WTC11 (cell line): ENCODE results near the gene BATF2. TPM values are rescaled to one million over a fixed set of nuclear protein-coding genes. Genes with fewer than 3 reads are reported as not detected.
A peak's percentile ranks its signal among the peaks of the same experiment; 100 is the strongest.
"Not testable (repeated sequence)": the region's sequence is repeated elsewhere in the genome, so short reads cannot be mapped to it uniquely, and the experiment has no call there.

Experiments used
- ATAC-seq: fragments of 200-7000 bp; cut with Tn5 transposase; 2 replicates; pipeline ENCODE4 v1.10.0; 2021; ENCODE audit warnings: mild to moderate bottlenecking, moderate library complexity
- CTCF ChIA-PET: fragments of 300-600 bp; sonication (Branson Sonifier 250); formaldehyde crosslinking; loops from one replicate; lab custom pipeline; 2021; ENCODE audit warnings: antibody characterized with exemption; lab: Charles Lee
- POLR2A ChIA-PET: fragments of 350-600 bp; sonication (Branson Sonifier 250); formaldehyde crosslinking; loops from one replicate; lab custom pipeline; 2021; ENCODE audit warnings: antibody characterized with exemption; lab: Charles Lee
- DNase-seq: peaks from one replicate; pipeline ENCODE4 v3.0.0; 2021; ENCODE audit warnings: low spot score
- H3K27ac Mint-ChIP-seq: 2 replicates; pipeline ENCODE4 v1.8.0; 2021; ENCODE audit warnings: mixed read lengths
- H3K27me3 Mint-ChIP-seq: 2 replicates; pipeline ENCODE4 v1.8.0; 2021; ENCODE audit warnings: low read depth, mild to moderate bottlenecking, moderate library complexity, mixed read lengths
- H3K36me3 Mint-ChIP-seq: 2 replicates; pipeline ENCODE4 v1.8.0; 2021; ENCODE audit warnings: mixed read lengths
- H3K4me1 Mint-ChIP-seq: 2 replicates; pipeline ENCODE4 v1.8.0; 2022; ENCODE audit warnings: mixed read lengths
- H3K4me3 Mint-ChIP-seq: 2 replicates; pipeline ENCODE4 v1.8.0; 2021; ENCODE audit warnings: mild to moderate bottlenecking, moderate library complexity, mixed read lengths
- H3K9me3 Mint-ChIP-seq: 2 replicates; pipeline ENCODE4 v1.8.0; 2021; ENCODE audit warnings: mixed read lengths
- CDX4 ChIP-seq: fragments of 250-450 bp; sonication (Bioruptor Pico); IDR thresholded peaks from 2 replicates; pipeline ENCODE4 v1.9.0; 2021; ENCODE audit warnings: moderate library complexity, mild to moderate bottlenecking, inconsistent platforms, borderline replicate concordance
- CTCF ChIP-seq: fragments of 200-600 bp; IDR thresholded peaks from 2 replicates; pipeline ENCODE4 v1.8.0; 2022; ENCODE audit warnings: antibody characterized with exemption
- E2F1 ChIP-seq: sonication (generic); formaldehyde crosslinking; IDR thresholded peaks from 2 replicates; pipeline ENCODE4 v1.8.0; 2022; ENCODE audit warnings: mild to moderate bottlenecking, missing genetic modification reagents
- FOXP4 ChIP-seq: sonication (generic); formaldehyde crosslinking; IDR thresholded peaks from 2 replicates; pipeline ENCODE4 v1.8.0; 2022; ENCODE audit warnings: mild to moderate bottlenecking, missing genetic modification reagents
- GABPB1 ChIP-seq: sonication (generic); formaldehyde crosslinking; IDR thresholded peaks from 2 replicates; pipeline ENCODE4 v1.8.1; 2023; ENCODE audit warnings: mild to moderate bottlenecking, missing genetic modification reagents
- KAT7 ChIP-seq: sonication (generic); formaldehyde crosslinking; IDR thresholded peaks from 2 replicates; pipeline ENCODE4 v1.8.1; 2023; ENCODE audit warnings: missing genetic modification reagents, mild to moderate bottlenecking, borderline replicate concordance
- MLX ChIP-seq: sonication (generic); formaldehyde crosslinking; IDR thresholded peaks from 2 replicates; pipeline ENCODE4 v1.8.1; 2023; ENCODE audit warnings: mild to moderate bottlenecking, missing genetic modification reagents, moderate library complexity
- MXD4 ChIP-seq: fragments of 250-450 bp; sonication (Bioruptor Pico); IDR thresholded peaks from 2 replicates; pipeline ENCODE4 v1.8.0; 2021; ENCODE audit warnings: mild to moderate bottlenecking, moderate library complexity, borderline replicate concordance
- NFATC4 ChIP-seq: fragments of 250-450 bp; sonication (Bioruptor Pico); IDR thresholded peaks from 2 replicates; pipeline ENCODE4 v1.9.0; 2021; ENCODE audit warnings: mild to moderate bottlenecking
- PRDM15 ChIP-seq: sonication (generic); formaldehyde crosslinking; IDR thresholded peaks from 2 replicates; pipeline ENCODE4 v1.8.0; 2022; ENCODE audit warnings: missing genetic modification reagents
- PRRX2 ChIP-seq: fragments of 250-450 bp; sonication (Bioruptor Pico); IDR thresholded peaks from 2 replicates; pipeline ENCODE4 v1.8.0; 2021; ENCODE audit warnings: mild to moderate bottlenecking
- RELA ChIP-seq: sonication (generic); formaldehyde crosslinking; IDR thresholded peaks from 2 replicates; pipeline ENCODE4 v1.8.1; 2022; ENCODE audit warnings: missing genetic modification reagents, mild to moderate bottlenecking, borderline replicate concordance
- TEAD1 ChIP-seq: sonication (generic); formaldehyde crosslinking; IDR thresholded peaks from 2 replicates; pipeline ENCODE4 v1.8.0; 2022; ENCODE audit warnings: mild to moderate bottlenecking, missing genetic modification reagents
- USF1 ChIP-seq: sonication (generic); formaldehyde crosslinking; IDR thresholded peaks from 2 replicates; pipeline ENCODE4 v1.8.0; 2022; ENCODE audit warnings: mild to moderate bottlenecking, missing genetic modification reagents
- USF2 ChIP-seq: sonication (generic); formaldehyde crosslinking; IDR thresholded peaks from 2 replicates; pipeline ENCODE4 v1.8.1; 2023; ENCODE audit warnings: mild to moderate bottlenecking, missing genetic modification reagents, moderate library complexity
- ZBTB43 ChIP-seq: sonication (generic); formaldehyde crosslinking; IDR thresholded peaks from 2 replicates; pipeline ENCODE4 v1.8.1; 2023; ENCODE audit warnings: mild to moderate bottlenecking, missing genetic modification reagents
- ZNF121 ChIP-seq: sonication (generic); formaldehyde crosslinking; IDR thresholded peaks from 2 replicates; pipeline ENCODE4 v1.8.0; 2023; ENCODE audit warnings: missing genetic modification reagents
- ZNF416 ChIP-seq: fragments of 250-450 bp; sonication (Bioruptor Pico); IDR thresholded peaks from 2 replicates; pipeline ENCODE4 v1.9.0; 2021; ENCODE audit warnings: mild to moderate bottlenecking, inconsistent platforms
- total RNA-seq: library from RNA; stranded (reverse); gene quantifications from 3 replicates; pipeline ENCODE4 v1.2.3, GENCODE V29; 2021

Gene BATF2
- total RNA-seq, 1 experiment from 2014 or later = 1.3 TPM

GRCh38 chr11:65026810-65027209 lies 30.0 kb upstream of the BATF2 start:
- H3K27ac Mint-ChIP-seq = 0 out of 2 replicates have a peak overlapping the region, but pooled peaks have one; percentile 3
- H3K4me1 Mint-ChIP-seq = peaks cover 9% of the 10 kb centered on the region
- no peak for DNase-seq
- peaks cover 5% of the 10 kb centered on the region for H3K27me3 Mint-ChIP-seq
- TF ChIP-seq ZNF416 = no peak
- TF ChIP-seq ZNF121 (CRISPR knock-in tag) = no peak
- TF ChIP-seq USF1 (CRISPR knock-in tag) = no peak
- TF ChIP-seq ZBTB43 (CRISPR knock-in tag) = no peak
- no peak for TF ChIP-seq MLX (CRISPR knock-in tag)
- no peak for TF ChIP-seq CDX4 (CRISPR knock-in tag)
- TF ChIP-seq E2F1 (CRISPR knock-in tag) = no peak
- TF ChIP-seq TEAD1 (CRISPR knock-in tag) = no peak
- TF ChIP-seq GABPB1 (CRISPR knock-in tag) = no peak
- no peak for TF ChIP-seq NFATC4 (CRISPR knock-in tag)
- TF ChIP-seq PRRX2 = no peak
- no peak for TF ChIP-seq USF2
- no peak for TF ChIP-seq PRDM15 (CRISPR knock-in tag)
- no peak for TF ChIP-seq KAT7 (CRISPR knock-in tag)
- TF ChIP-seq FOXP4 (CRISPR knock-in tag) = no peak
- no peak for TF ChIP-seq MXD4 (CRISPR knock-in tag)
- TF ChIP-seq RELA (CRISPR knock-in tag) = no peak
- TF ChIP-seq CTCF = no peak
- TF ChIP-seq, all 79 proteins: peak for 0
- CTCF ChIA-PET = interaction anchor here (0.7 to 3.6 kb wide), 6 partner anchors 12 to 178 kb away, joined by 3 to 23 read pairs (median 4); partner anchors contain the start of genes ARL2, SAC3D1 and VPS51
- Mint-ChIP-seq H3K36me3 (peaks cover 5% of the 10 kb centered on the region; the same call in 1 of the 2 replicates), H3K4me3 (peak overlapping the region; percentile 67), H3K9me3 (no peaks in the 10 kb centered on the region)
- no peak for ATAC-seq
- POLR2A ChIA-PET = no interaction called here

GRCh38 chr11:65023502-65023901 lies 26.7 kb upstream of the BATF2 start:
- ATAC-seq, H3K4me1 Mint-ChIP-seq, H3K27me3 Mint-ChIP-seq: not testable (repeated sequence)

More at GRCh38 chr11:65023502-65023901, 26.7 kb upstream of the BATF2 start:
- DNase-seq, H3K27ac Mint-ChIP-seq, POLR2A ChIA-PET, H3K4me3 Mint-ChIP-seq, H3K9me3 Mint-ChIP-seq: not testable (repeated sequence)
- CTCF ChIA-PET = interaction anchor here (0.7 kb wide), 1 partner anchor 232 kb away, joined by 3 read pairs; no protein-coding TSS in a partner anchor
- peaks cover 23% of the 10 kb centered on the region for H3K36me3 Mint-ChIP-seq
